B cell (primary cell): ENCODE data around the gene SKP1. TPM values are rescaled to one million over a fixed set of nuclear protein-coding genes. Genes with fewer than 3 reads are reported as not detected.

Source experiments
- ATAC-seq: fragments of 200-7000 bp; cut with Tn5 transposase; one replicate; pipeline ENCODE4 v1.10.0; 2021; ENCODE audit warnings: low read depth, mild to moderate bottlenecking, moderate number of reproducible peaks, moderate library complexity
- CTCF ChIA-PET: fragments of 350-600 bp; sonication (Branson Sonifier 250); formaldehyde crosslinking; loops from one replicate; lab custom pipeline; 2021; ENCODE audit warnings: antibody characterized with exemption, inconsistent platforms; lab: Charles Lee
- POLR2A ChIA-PET: fragments of 350-600 bp; sonication (Branson Sonifier 250); formaldehyde crosslinking; loops from one replicate; lab custom pipeline; 2021; ENCODE audit warnings: antibody characterized with exemption; lab: Charles Lee
- DNase-seq: peaks from one replicate; pipeline ENCODE4 v3.0.0; 2013
- H2AFZ ChIP-seq: 2 replicates; pipeline ENCODE4 v1.6.1; 2012; ENCODE audit warnings: mild to moderate bottlenecking, low read depth, low read length; ENCODE audit not compliant: insufficient read depth, poor library complexity, severe bottlenecking
- H3K27ac ChIP-seq, 2 donors: 1 replicate in 1 of 2; 2 replicates in 1 of 2; pipeline ENCODE4 v1.5.1; 2012 to 2013; ENCODE audit warnings: low read length in 2 of 2, mild to moderate bottlenecking in 2 of 2, moderate library complexity in 1 of 2
- H3K27me3 ChIP-seq, 4 experiments: fragments of 200-600 bp in 1 of 4; sonication (generic) in 1 of 4; replicated peaks in 1 of 4; 1 replicate in 2 of 4; 2 replicates in 2 of 4; pipeline versions ENCODE4 v1.6.1 to v1.7.0; 2013 to 2016; ENCODE audit warnings: low read length in 3 of 4, mild to moderate bottlenecking in 2 of 4, mixed read lengths in 1 of 4, moderate library complexity in 1 of 4; ENCODE audit not compliant: insufficient read depth in 4 of 4, control insufficient read depth in 3 of 4; ENCODE audit errors: control extremely low read depth in 1 of 4
- H3K36me3 ChIP-seq, 2 experiments: replicated peaks in 1 of 2; 1 replicate in 1 of 2; 2 replicates in 1 of 2; pipeline versions ENCODE4 v1.6.1 to v1.7.1; 2013; ENCODE audit warnings: low read length in 1 of 2; ENCODE audit not compliant: insufficient read depth in 2 of 2, control insufficient read depth in 1 of 2; ENCODE audit errors: control extremely low read depth in 1 of 2, extremely low read depth in 1 of 2
- H3K4me1 ChIP-seq, 2 donors: fragments of 200-600 bp in 1 of 2; sonication (generic) in 1 of 2; 1 replicate in 1 of 2; 2 replicates in 1 of 2; pipeline versions ENCODE4 v1.5.1 to v1.6.1; 2013 to 2017; ENCODE audit warnings: low read length in 2 of 2; ENCODE audit not compliant: control insufficient read depth in 2 of 2, insufficient read depth in 2 of 2
- H3K4me2 ChIP-seq: replicated peaks from 2 replicates; pipeline ENCODE3; 2012; ENCODE audit warnings: mild to moderate bottlenecking, low read depth, low read length; ENCODE audit not compliant: poor library complexity, severe bottlenecking
- H3K4me3 ChIP-seq, 5 experiments: fragments of 200-600 bp in 1 of 5; sonication (generic) in 1 of 5; 1 replicate in 3 of 5; 2 replicates in 2 of 5; pipeline versions ENCODE4 v1.5.1 to v1.7.0; 2011 to 2016; ENCODE audit warnings: low read length in 4 of 5, mild to moderate bottlenecking in 4 of 5, low read depth in 2 of 5, control low read depth in 1 of 5, moderate library complexity in 1 of 5; ENCODE audit not compliant: insufficient read depth in 1 of 5; ENCODE audit errors: control extremely low read depth in 1 of 5, extremely low read depth in 1 of 5
- H3K79me2 ChIP-seq: fragments of 200-600 bp; sonication (generic); one replicate; pipeline ENCODE4 v1.6.0; 2016; ENCODE audit warnings: low read length; ENCODE audit not compliant: control insufficient read depth, insufficient read depth
- H3K9ac ChIP-seq: fragments of 200-600 bp; sonication (generic); 2 replicates; pipeline ENCODE4 v1.6.1; 2017; ENCODE audit warnings: mild to moderate bottlenecking, low read length, moderate library complexity
- H3K9me3 ChIP-seq, 3 donors: one replicate each; pipeline versions ENCODE4 v1.6.1 to v1.7.1; 2013; ENCODE audit warnings: low read length in 2 of 3; ENCODE audit not compliant: control insufficient read depth in 2 of 3, insufficient read depth in 1 of 3; ENCODE audit errors: control extremely low read depth in 1 of 3
- H4K20me1 ChIP-seq: 2 replicates; pipeline ENCODE4 v1.6.0; 2012; ENCODE audit warnings: mild to moderate bottlenecking, low read length; ENCODE audit not compliant: insufficient read depth, control insufficient read depth, poor library complexity, severe bottlenecking
- H3K27ac Mint-ChIP-seq: one replicate; pipeline ENCODE4 v1.8.0; 2021; ENCODE audit warnings: mixed read lengths
- H3K27me3 Mint-ChIP-seq: one replicate; pipeline ENCODE4 v1.8.0; 2021; ENCODE audit warnings: mixed read lengths
- H3K4me1 Mint-ChIP-seq: one replicate; pipeline ENCODE4 v1.8.0; 2021; ENCODE audit warnings: mixed read lengths
- H3K4me3 Mint-ChIP-seq: one replicate; pipeline ENCODE4 v1.8.0; 2021; ENCODE audit warnings: mixed read lengths
- H3K9me3 Mint-ChIP-seq: one replicate; pipeline ENCODE4 v1.8.0; 2022; ENCODE audit warnings: mixed read lengths; ENCODE audit not compliant: insufficient read depth
- EZH2 ChIP-seq: IDR thresholded peaks from 2 replicates; pipeline ENCODE4 v1.6.1; 2012; ENCODE audit warnings: borderline replicate concordance, low read depth, mild to moderate bottlenecking, moderate library complexity, low read length; ENCODE audit not compliant: insufficient read depth, poor library complexity, severe bottlenecking
- WGBS: methylation state at CpG from one replicate; pipeline ENCODE4 v1.1.5; 2013; ENCODE audit warnings: missing lambda C conversion rate; ENCODE audit not compliant: insufficient coverage; 5-methylcytosine and 5-hydroxymethylcytosine counted together
- intact Hi-C: fragments of 100-400 bp; cut with micrococcal nuclease; formaldehyde crosslinking; loops from one replicate; pipeline ENCODE4 v1.10.0; 2022
- polyA plus RNA-seq: library from polyadenylated mRNA; depleted of rRNA; stranded (reverse); fragments of >200 nt; gene quantifications from 2 replicates; pipeline ENCODE4 v1.2.3, GENCODE V29; 2012
- total RNA-seq, 2 donors: library from RNA; stranded (reverse); fragments of 120-200 nt in 1 of 2; gene quantifications; 1 replicate in 1 of 2; 2 replicates in 1 of 2; pipeline versions ENCODE4 v1.2.3 to v1.2.4, GENCODE V29; 2013 to 2022
- TF ChIP-seq, protein P1 (sequence below): fragments of 200-600 bp; IDR thresholded peaks from one replicate; pipeline ENCODE4 v1.8.0; 2022; ENCODE audit warnings: antibody characterized with exemption, mild to moderate bottlenecking

The SKP1 gene
- total and polyA plus RNA-seq, 2 donors (not counting 1 experiment from before 2014, with no cell fraction given), result 108 to 186 TPM

DNA sequence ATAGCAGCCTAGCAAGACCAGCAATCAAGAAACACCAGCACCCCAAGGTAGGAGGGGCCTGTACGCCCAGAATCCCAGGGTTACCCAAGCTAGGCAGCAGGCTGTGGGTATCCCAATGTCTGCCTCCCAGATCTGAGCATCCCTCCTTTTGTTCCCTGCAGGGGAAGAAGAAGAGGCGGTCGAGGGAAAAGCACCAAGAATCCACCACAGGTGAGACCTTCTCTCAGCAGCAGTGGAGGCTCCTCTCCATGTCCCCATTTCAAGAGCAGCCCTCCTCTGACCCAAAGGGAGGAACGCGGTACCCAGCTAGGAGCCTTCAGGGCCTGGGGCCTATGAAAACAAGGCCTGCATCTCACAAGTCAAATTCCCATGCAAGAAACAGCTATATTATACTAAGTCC lies 33.3 kb downstream of the SKP1 start:
- peaks cover 77% of the 10 kb centered on the region for H4K20me1 ChIP-seq
- no peak overlapping the region for H3K9ac ChIP-seq
- TF ChIP-seq, protein P1, sequence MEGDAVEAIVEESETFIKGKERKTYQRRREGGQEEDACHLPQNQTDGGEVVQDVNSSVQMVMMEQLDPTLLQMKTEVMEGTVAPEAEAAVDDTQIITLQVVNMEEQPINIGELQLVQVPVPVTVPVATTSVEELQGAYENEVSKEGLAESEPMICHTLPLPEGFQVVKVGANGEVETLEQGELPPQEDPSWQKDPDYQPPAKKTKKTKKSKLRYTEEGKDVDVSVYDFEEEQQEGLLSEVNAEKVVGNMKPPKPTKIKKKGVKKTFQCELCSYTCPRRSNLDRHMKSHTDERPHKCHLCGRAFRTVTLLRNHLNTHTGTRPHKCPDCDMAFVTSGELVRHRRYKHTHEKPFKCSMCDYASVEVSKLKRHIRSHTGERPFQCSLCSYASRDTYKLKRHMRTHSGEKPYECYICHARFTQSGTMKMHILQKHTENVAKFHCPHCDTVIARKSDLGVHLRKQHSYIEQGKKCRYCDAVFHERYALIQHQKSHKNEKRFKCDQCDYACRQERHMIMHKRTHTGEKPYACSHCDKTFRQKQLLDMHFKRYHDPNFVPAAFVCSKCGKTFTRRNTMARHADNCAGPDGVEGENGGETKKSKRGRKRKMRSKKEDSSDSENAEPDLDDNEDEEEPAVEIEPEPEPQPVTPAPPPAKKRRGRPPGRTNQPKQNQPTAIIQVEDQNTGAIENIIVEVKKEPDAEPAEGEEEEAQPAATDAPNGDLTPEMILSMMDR, result no peak
- no peak for TF ChIP-seq EZH2
- ATAC-seq, result no peak
- H3K4me3 Mint-ChIP-seq, result no peak overlapping the region
- peaks cover 0 to 12% of the 10 kb centered on the region in 2 donors for H3K4me1 ChIP-seq
- no peaks in the 10 kb centered on the region for H3K27me3 Mint-ChIP-seq
- no peak overlapping the region for H3K4me2 ChIP-seq
- no peak for DNase-seq
- H3K4me1 Mint-ChIP-seq, result peaks cover 20% of the 10 kb centered on the region
- no peaks in the 10 kb centered on the region for H3K9me3 ChIP-seq
- no peaks in the 10 kb centered on the region for H3K9me3 Mint-ChIP-seq
- WGBS, result 100% methylated on average over 2 of the region's 5 CpGs
- no peak overlapping the region for H3K27ac ChIP-seq
- H3K4me3 ChIP-seq, result no peak overlapping the region
- H3K79me2 ChIP-seq, result peaks cover 26% of the 10 kb centered on the region
- intact Hi-C loops, result loop anchor here (10.0 kb wide), 1 partner anchor 1029 kb away; no protein-coding TSS in a partner anchor
- CTCF ChIA-PET, result interaction anchor here (1.1 to 25.7 kb wide), 3 partner anchors 9 to 104 kb away, joined by 4 to 644 read pairs (median 5); no protein-coding TSS in a partner anchor
- H2AFZ ChIP-seq, result no peak overlapping the region
- POLR2A ChIA-PET, result interaction anchor here (1.3 kb wide), 1 partner anchor 33 kb away, joined by 3 read pairs; the partner anchor contains the start of gene SKP1
- H3K36me3 ChIP-seq, result peaks cover 0 to 63% of the 10 kb centered on the region in 2 experiments
- H3K27ac Mint-ChIP-seq, result no peak overlapping the region
- H3K27me3 ChIP-seq, result no peaks in the 10 kb centered on the region

- H3K4me3 ChIP-seq, result no peak overlapping the region
- Mint-ChIP-seq H3K4me1 (peaks cover 23% of the 10 kb centered on the region), H3K27ac (no peak overlapping the region), H3K27me3 (no peaks in the 10 kb centered on the region), H3K9me3 (no peaks in the 10 kb centered on the region), H3K4me3 (no peak overlapping the region)
- ChIA-PET CTCF (interaction anchor here (0.8 to 25.7 kb wide), 4 partner anchors 9 to 116 kb away, joined by 3 to 644 read pairs (median 4); no protein-coding TSS in a partner anchor), POLR2A (interaction anchor here (1.3 kb wide), 1 partner anchor 34 kb away, joined by 3 read pairs; the partner anchor contains the start of gene SKP1)
- no peak overlapping the region for H3K4me2 ChIP-seq
- no peaks in the 10 kb centered on the region for H3K9me3 ChIP-seq
- H2AFZ ChIP-seq, result no peak overlapping the region
- DNase-seq (peak; percentile 22), ATAC-seq (no peak)
- H3K36me3 ChIP-seq, result peaks cover 0 to 65% of the 10 kb centered on the region in 2 experiments
- TF ChIP-seq EZH2, result no peak
- TF ChIP-seq, protein P1, result no peak
- no peak overlapping the region for H3K27ac ChIP-seq
- H3K79me2 ChIP-seq, result peaks cover 26% of the 10 kb centered on the region
- intact Hi-C loops, result loop anchor here (10.0 kb wide), 1 partner anchor 1028 kb away; no protein-coding TSS in a partner anchor
- H3K9ac ChIP-seq, result no peak overlapping the region
- H3K27me3 ChIP-seq, result no peaks in the 10 kb centered on the region
- H3K4me1 ChIP-seq, result peaks cover 0 to 19% of the 10 kb centered on the region in 2 donors
- peaks cover 77% of the 10 kb centered on the region for H4K20me1 ChIP-seq
- WGBS, result 97% methylated on average over 9 of the region's 12 CpGs
Observed at GRCh38 chr5:134142806-134143205, 33.9 kb downstream of the SKP1 start.
